GM15510 (cell line): ENCODE measurements around the gene BCL6.

Experiments
- POLR2A ChIP-seq: IDR thresholded peaks from 3 replicates; pipeline ENCODE4 v1.6.1; 2011; ENCODE audit warnings: borderline replicate concordance; ENCODE audit not compliant: insufficient read length; ENCODE audit errors: extremely low read depth

Gene BCL6

GRCh38 chr3:187694801-187695200 is 50.5 kb downstream of the BCL6 start:
- no peak for TF ChIP-seq POLR2A

DNA sequence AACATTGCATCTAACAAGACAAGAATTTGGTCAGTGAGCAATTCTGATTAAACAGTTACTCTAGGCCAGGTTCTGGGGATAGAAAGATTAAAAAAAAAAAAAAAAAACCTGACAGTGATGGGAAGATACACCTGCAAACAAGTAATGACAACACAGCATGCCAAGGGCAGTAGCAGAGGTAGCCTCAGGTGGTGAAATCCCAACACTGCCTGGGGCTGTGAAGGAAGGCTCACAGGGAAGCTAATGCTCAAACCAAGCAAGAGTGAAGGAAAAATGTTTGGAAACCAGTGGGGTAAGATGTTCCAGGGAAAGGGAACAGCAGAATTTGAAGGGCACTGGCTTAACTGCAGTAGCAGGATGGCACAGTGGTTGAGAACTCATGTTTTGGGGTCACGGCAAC is 51.8 kb downstream of the BCL6 start:
- no peak for TF ChIP-seq POLR2A

- TF ChIP-seq POLR2A = no peak
These were observed 55.3 kb downstream of the BCL6 start for GRCh38 chr3:187689984-187690383.

DNA sequence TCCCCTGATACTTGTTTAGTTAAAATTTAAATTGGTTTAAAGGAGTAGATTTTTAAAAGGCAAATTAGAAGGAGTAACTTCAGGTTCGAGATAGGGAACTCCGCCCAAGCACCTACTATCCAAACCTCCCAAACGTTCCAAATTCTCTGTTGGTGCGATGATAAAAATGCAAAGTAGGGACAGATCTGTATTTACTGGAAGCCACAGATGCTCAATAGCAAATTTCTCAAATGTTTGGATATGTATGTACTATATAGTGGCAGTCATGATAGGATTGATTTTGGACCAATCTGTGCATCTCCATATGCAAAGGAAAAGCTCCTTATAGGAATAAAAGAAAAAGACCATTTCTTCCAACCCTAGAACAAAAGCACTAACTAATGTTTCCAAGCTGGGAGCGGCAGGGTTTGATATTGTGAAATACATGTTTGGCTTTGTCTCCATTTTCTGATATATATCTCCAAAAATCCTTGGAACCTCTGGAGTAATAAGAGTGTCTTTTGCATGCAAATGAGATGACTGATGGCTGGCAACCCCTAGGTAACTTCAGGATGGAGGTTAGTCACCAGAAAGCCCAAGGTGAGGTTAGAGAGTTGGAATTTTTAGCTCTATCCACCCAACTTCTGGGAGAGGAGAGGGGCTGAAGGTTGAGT is 58.5 kb downstream of the BCL6 start:
- no peak for TF ChIP-seq POLR2A

DNA sequence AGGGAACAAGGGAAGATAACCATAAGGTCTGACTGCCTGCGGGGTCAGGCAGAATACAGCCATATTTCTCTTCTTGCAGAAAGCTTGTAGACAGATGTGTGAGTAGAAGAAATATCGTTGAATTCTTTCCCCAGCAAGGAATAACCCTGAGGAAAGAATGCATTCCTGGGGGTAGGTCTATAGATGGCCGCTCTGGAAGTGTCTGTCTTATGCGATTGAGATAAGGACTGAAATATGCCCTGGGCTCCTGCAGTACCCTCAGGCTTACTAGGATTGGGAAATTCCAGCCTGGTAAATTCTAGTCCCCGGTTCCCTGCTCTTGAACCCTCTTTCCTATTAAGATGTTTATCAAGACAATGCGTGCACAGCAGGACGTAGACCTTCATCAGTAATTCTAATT is 59.3 kb downstream of the BCL6 start:
- no peak for TF ChIP-seq POLR2A

GRCh38 chr3:187684880-187685279 is 60.4 kb downstream of the BCL6 start:
- no peak for TF ChIP-seq POLR2A

DNA sequence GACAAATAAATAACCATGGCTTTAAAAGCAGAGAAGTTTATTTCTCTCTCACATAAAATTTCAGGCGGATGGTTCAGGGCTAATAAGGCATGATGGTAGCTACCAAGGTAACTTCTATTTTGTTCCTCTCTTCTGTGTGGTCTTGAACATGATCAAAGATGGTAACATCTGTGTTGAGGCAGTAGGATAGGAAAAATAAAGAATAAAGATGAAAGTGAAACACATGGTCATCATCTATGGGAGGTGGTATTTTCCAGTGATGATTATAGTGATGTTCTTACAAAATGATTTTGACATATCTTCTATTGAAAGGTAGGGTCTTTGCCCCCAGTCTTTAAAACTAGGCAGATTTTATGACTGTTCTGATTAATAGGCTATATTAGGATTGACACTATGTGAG is 60.8 kb downstream of the BCL6 start:
- TF ChIP-seq POLR2A = no peak

- no peak for TF ChIP-seq POLR2A
These were observed 65.5 kb downstream of the BCL6 start for GRCh38 chr3:187679638-187680396.

GRCh38 chr3:187678726-187679268 is 66.5 kb downstream of the BCL6 start:
- no peak for TF ChIP-seq POLR2A

DNA sequence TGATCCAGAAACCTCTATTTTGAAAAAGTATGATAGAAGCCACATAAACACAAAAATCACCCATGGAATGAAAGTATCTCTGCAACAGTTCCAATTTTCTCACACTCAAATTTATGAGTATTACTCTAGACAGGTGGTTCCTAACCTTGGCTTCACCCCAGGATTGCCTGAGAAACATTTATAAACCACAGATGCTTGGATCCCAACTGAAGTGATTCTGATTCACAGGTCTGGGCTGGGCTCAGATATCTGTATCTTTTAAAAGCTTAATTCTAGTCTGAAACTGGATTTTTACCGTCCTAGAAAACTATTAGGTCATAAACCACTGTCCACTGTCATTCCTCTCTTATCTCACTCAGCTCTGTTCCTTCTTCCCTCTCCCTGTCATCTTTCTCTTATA is 67.7 kb downstream of the BCL6 start:
- TF ChIP-seq POLR2A = no peak

- TF ChIP-seq POLR2A = no peak
These were observed 72.3 kb downstream of the BCL6 start for GRCh38 chr3:187673012-187673411.
